CD8-positive, alpha-beta memory T cell (primary cell): ENCODE data around the gene AUH. TPM values are rescaled to one million over a fixed set of nuclear protein-coding genes. Genes with fewer than 3 reads are reported as not detected.
A peak's percentile ranks its signal among the peaks of the same experiment; 100 is the strongest.
"Not testable (repeated sequence)": the region's sequence is repeated elsewhere in the genome, so short reads cannot be mapped to it uniquely, and the experiment has no call there.

Experiments used
- CTCF ChIA-PET: fragments of 350-600 bp; sonication (Branson Sonifier 250); formaldehyde crosslinking; loops from one replicate; lab custom pipeline; 2021; ENCODE audit warnings: antibody characterized with exemption; lab: Charles Lee
- POLR2A ChIA-PET: fragments of 350-600 bp; sonication (Branson Sonifier 250); formaldehyde crosslinking; loops from one replicate; lab custom pipeline; 2021; ENCODE audit warnings: antibody characterized with exemption; lab: Charles Lee
- DNase-seq, 5 donors: peaks; one replicate each; pipeline versions ENCODE4 v3.0.0 to v3.0.0-alpha.2; 2020 to 2022; ENCODE audit warnings: mixed read lengths in 1 of 5
- H3K27ac ChIP-seq: one replicate; pipeline ENCODE4 v1.7.0; 2013; ENCODE audit warnings: low read depth, mild to moderate bottlenecking, low read length, moderate library complexity
- H3K27me3 ChIP-seq: 2 replicates; pipeline ENCODE4 v1.7.0; 2013; ENCODE audit warnings: low read length, mild to moderate bottlenecking; ENCODE audit not compliant: insufficient read depth, poor library complexity, severe bottlenecking
- H3K36me3 ChIP-seq: 2 replicates; pipeline ENCODE4 v1.7.0; 2013; ENCODE audit warnings: mild to moderate bottlenecking, low read length, moderate library complexity; ENCODE audit not compliant: insufficient read depth
- H3K4me1 ChIP-seq: 2 replicates; pipeline ENCODE4 v1.7.0; 2013; ENCODE audit warnings: mild to moderate bottlenecking, low read length, moderate library complexity; ENCODE audit not compliant: insufficient read depth
- H3K4me3 ChIP-seq: 2 replicates; pipeline ENCODE4 v1.7.0; 2013; ENCODE audit warnings: mild to moderate bottlenecking, low read length
- H3K9me3 ChIP-seq: 2 replicates; pipeline ENCODE4 v1.7.0; 2013; ENCODE audit warnings: mild to moderate bottlenecking, low read length
- H3K27ac Mint-ChIP-seq, 8 donors: one replicate each; pipeline ENCODE4 v1.8.0; 2020 to 2021; ENCODE audit warnings: mixed read lengths in 8 of 8, mild to moderate bottlenecking in 6 of 8, inconsistent platforms in 3 of 8, moderate library complexity in 3 of 8
- H3K27me3 Mint-ChIP-seq, 2 donors: one replicate each; pipeline ENCODE4 v1.8.0; 2020 to 2021; ENCODE audit warnings: mixed read lengths in 2 of 2, mild to moderate bottlenecking in 1 of 2, moderate library complexity in 1 of 2
- H3K36me3 Mint-ChIP-seq, 3 donors: one replicate each; pipeline ENCODE4 v1.8.0; 2020 to 2021; ENCODE audit warnings: mixed read lengths in 3 of 3, inconsistent platforms in 1 of 3, mild to moderate bottlenecking in 1 of 3
- H3K4me1 Mint-ChIP-seq, 3 donors: one replicate each; pipeline ENCODE4 v1.8.0; 2020 to 2021; ENCODE audit warnings: mixed read lengths in 3 of 3, inconsistent platforms in 1 of 3, mild to moderate bottlenecking in 1 of 3
- H3K4me3 Mint-ChIP-seq, 7 donors: one replicate each; pipeline ENCODE4 v1.8.0; 2020 to 2021; ENCODE audit warnings: mixed read lengths in 7 of 7, mild to moderate bottlenecking in 6 of 7, moderate library complexity in 4 of 7, inconsistent platforms in 2 of 7
- H3K9me3 Mint-ChIP-seq, 5 donors: one replicate each; pipeline ENCODE4 v1.8.0; 2020 to 2022; ENCODE audit warnings: mixed read lengths in 5 of 5, mild to moderate bottlenecking in 3 of 5, moderate library complexity in 2 of 5, inconsistent platforms in 1 of 5
- polyA plus RNA-seq: library from polyadenylated mRNA; unstranded; fragments of 300-500 nt; fragmentation: Illumina TruSeq; gene quantifications from one replicate; pipeline ENCODE4 v1.2.3, GENCODE V29; 2021
- total RNA-seq, 2 experiments: library from RNA; stranded (reverse); gene quantifications; one replicate each; pipeline ENCODE4 v1.2.3, GENCODE V29; 2021

The AUH gene
- total and polyA plus RNA-seq, 3 experiments from 2014 or later = 12.8 to 35.0 (median 33.5) TPM

DNA sequence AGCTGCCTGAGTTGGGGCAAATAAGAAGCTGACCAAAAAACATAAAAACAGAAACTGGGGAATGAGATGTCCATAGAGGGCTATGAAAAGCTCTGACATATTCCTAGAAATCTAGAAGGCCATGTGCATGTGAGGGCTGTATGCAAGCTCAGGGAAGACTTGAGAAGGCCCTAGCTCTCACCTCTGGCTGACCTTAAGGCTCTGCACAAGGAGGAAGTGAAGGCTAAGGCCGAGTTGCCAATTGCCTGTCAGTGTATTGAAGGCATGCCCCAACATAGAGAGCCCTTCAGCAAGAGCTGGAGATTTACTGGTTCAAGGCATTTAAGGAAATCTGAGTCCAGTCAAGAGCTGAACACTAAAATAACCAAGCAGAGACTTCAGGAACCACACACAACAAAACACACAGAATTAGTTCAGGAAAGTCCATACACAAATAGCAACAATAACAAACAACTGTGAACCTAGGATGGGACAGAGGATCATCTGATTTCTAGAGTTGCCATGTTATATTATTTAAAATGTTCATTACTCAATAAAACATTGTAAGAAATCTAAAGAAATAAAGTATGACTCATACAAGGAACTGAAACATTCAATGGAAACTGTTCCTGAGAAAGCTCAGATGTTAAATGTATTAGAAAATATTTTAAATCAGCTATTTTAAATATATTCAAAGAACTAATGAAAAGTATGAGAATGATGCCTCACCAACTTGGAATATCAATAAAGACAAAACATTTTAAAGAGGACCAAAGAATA lies 161.8 kb downstream of the AUH start:
- peaks cover 0 to 26% (median 3%) of the 10 kb centered on the region in 3 donors for H3K36me3 Mint-ChIP-seq
- H3K36me3 ChIP-seq = no peaks in the 10 kb centered on the region
- H3K27ac Mint-ChIP-seq = no peak overlapping the region
- H3K4me1 Mint-ChIP-seq = peaks cover under 1 to 15% (median 4%) of the 10 kb centered on the region in 3 donors
- no peaks in the 10 kb centered on the region for H3K9me3 ChIP-seq
- no peak overlapping the region for H3K4me3 ChIP-seq
- H3K27me3 Mint-ChIP-seq = no peaks in the 10 kb centered on the region
- POLR2A ChIA-PET = interaction anchor here (0.6 kb wide), 1 partner anchor 53 kb away, joined by 6 read pairs; no protein-coding TSS in a partner anchor
- CTCF ChIA-PET = no interaction called here
- no peaks in the 10 kb centered on the region for H3K27me3 ChIP-seq
- peaks cover 5% of the 10 kb centered on the region for H3K4me1 ChIP-seq
- no peak for DNase-seq
- no peak overlapping the region for H3K27ac ChIP-seq
- no peak overlapping the region for H3K4me3 Mint-ChIP-seq
- H3K9me3 Mint-ChIP-seq = peaks cover 0 to 10% (median 5%) of the 10 kb centered on the region in 5 donors

DNA sequence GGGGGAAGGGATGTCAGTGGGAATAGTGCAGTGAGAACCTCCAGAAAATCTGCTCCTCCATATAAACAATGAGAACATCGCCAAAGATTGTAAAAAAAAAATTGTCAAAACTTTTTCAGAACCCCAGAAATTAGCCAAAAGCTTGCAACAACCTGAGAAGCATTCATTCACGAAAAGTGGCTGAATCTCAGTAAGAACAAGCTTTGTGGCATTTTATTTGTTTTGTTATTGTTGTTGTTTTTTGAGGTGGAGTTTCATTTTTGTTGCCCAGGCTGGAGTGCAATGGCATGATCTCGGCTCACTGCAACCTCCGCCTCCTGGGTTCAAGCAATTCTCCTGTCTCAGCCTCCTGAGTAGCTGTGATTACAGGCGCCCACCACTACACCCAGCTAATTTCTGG lies 162.8 kb downstream of the AUH start:
- H3K36me3 ChIP-seq, H3K4me3 Mint-ChIP-seq, H3K4me3 ChIP-seq, H3K27ac ChIP-seq, H3K27ac Mint-ChIP-seq, H3K27me3 ChIP-seq, H3K9me3 ChIP-seq, DNase-seq, H3K27me3 Mint-ChIP-seq, POLR2A ChIA-PET: not testable (repeated sequence)
- Mint-ChIP-seq H3K36me3 (peaks cover 0 to 26% (median 3%) of the 10 kb centered on the region in 3 donors), H3K9me3 (peaks cover 0 to 10% (median 5%) of the 10 kb centered on the region in 5 donors), H3K4me1 (peaks cover 11 to 26% (median 15%) of the 10 kb centered on the region in 3 donors)
- peaks cover 14% of the 10 kb centered on the region for H3K4me1 ChIP-seq
- CTCF ChIA-PET = interaction anchor here (1.3 kb wide), 3 partner anchors 9 to 161 kb away, joined by 3 to 5 read pairs (median 4); no protein-coding TSS in a partner anchor

DNA sequence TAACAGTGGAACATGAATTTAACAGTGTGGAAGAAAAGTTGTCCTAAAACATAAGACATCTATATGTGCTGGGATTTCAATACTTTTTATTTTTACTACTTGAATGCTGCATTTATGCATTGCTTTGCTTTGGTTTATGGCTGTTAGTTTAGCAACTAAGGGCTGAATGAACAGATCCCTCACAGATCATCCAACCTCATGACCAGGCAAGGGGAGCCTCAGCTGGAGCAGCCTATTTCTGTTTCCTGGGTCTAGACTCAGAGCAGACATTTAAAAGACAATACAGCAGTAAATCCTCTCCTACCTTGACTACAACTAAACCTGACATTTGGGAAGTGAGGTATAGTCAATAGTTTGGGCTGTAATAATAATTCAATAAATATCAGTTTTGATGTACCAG lies 163.3 kb downstream of the AUH start:
- no peak overlapping the region for H3K4me3 ChIP-seq
- POLR2A ChIA-PET = interaction anchor here (0.7 kb wide), 1 partner anchor 24 kb away, joined by 3 read pairs; no protein-coding TSS in a partner anchor
- no peak overlapping the region for H3K27ac ChIP-seq
- Mint-ChIP-seq H3K36me3 (peaks cover 0 to 26% (median 3%) of the 10 kb centered on the region in 3 donors), H3K27me3 (no peaks in the 10 kb centered on the region), H3K27ac (no peak overlapping the region), H3K4me1 (peaks cover 15 to 30% (median 20%) of the 10 kb centered on the region in 3 donors), H3K9me3 (peaks cover 0 to 10% (median 5%) of the 10 kb centered on the region in 5 donors), H3K4me3 (no peak overlapping the region)
- DNase-seq = no peak
- CTCF ChIA-PET = interaction anchor here (1.0 to 1.3 kb wide), 4 partner anchors 9 to 161 kb away, joined by 3 to 5 read pairs (median 4); no protein-coding TSS in a partner anchor
- no peaks in the 10 kb centered on the region for H3K9me3 ChIP-seq
- H3K36me3 ChIP-seq = no peaks in the 10 kb centered on the region
- H3K4me1 ChIP-seq = peaks cover 18% of the 10 kb centered on the region
- no peaks in the 10 kb centered on the region for H3K27me3 ChIP-seq

DNA sequence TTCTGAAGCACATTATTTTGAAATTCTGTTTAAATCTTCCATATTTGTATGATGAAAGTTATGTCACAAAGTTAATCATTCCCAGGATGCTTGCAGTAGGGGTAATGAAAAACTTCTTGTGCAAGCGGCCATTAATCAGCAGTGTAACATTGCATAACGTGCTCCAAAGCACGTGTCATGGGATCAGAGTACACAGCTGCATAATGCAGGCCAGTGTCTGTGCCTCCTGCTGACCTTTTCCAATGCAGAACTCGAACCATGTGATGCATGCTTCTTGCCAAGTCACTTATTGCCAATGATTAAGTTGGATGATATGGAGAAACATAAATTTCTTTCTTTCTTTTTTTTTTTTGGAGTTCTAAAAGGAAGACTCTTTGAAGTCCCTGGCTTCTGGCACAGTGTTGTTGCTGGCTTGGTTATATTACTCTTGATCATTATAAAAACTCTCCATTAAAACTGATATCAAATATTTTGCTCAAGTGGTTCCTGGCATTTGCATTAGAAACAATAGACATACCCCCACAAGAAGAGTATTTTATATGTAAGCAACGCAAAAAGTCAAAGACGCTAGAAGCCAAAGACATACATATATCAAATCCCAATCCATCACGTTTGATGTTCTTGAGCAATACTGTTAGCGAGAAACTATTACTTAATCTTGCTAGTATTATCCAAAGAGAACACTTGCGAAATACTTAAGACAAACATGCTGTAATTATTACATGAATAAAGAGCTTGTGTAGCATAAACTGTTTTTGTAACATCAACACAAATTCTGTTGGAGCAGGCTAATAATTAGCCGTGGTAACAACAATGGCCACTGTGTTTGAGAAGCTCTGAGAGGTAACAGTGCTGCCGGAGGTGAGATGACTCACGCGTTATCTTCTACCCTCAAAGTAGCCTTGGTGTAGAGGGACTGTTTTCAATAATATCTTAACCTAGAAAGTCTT lies 164.2 kb downstream of the AUH start:
- CTCF ChIA-PET = interaction anchor here (1.0 to 1.3 kb wide), 2 partner anchors 59 to 160 kb away, joined by 3 read pairs; no protein-coding TSS in a partner anchor
- Mint-ChIP-seq H3K27ac (no peak overlapping the region), H3K4me1 (peaks cover 19 to 39% (median 27%) of the 10 kb centered on the region in 3 donors), H3K9me3 (peaks cover 0 to 10% (median 5%) of the 10 kb centered on the region in 5 donors), H3K27me3 (no peaks in the 10 kb centered on the region), H3K36me3 (peaks cover 0 to 26% (median 3%) of the 10 kb centered on the region in 3 donors), H3K4me3 (no peak overlapping the region)
- Histone ChIP-seq H3K4me1 (peaks cover 23% of the 10 kb centered on the region), H3K27me3 (no peaks in the 10 kb centered on the region), H3K27ac (no peak overlapping the region), H3K9me3 (no peaks in the 10 kb centered on the region), H3K4me3 (no peak overlapping the region), H3K36me3 (no peaks in the 10 kb centered on the region)
- DNase-seq = no peak
- POLR2A ChIA-PET = interaction anchor here (0.7 kb wide), 1 partner anchor 25 kb away, joined by 3 read pairs; no protein-coding TSS in a partner anchor

DNA sequence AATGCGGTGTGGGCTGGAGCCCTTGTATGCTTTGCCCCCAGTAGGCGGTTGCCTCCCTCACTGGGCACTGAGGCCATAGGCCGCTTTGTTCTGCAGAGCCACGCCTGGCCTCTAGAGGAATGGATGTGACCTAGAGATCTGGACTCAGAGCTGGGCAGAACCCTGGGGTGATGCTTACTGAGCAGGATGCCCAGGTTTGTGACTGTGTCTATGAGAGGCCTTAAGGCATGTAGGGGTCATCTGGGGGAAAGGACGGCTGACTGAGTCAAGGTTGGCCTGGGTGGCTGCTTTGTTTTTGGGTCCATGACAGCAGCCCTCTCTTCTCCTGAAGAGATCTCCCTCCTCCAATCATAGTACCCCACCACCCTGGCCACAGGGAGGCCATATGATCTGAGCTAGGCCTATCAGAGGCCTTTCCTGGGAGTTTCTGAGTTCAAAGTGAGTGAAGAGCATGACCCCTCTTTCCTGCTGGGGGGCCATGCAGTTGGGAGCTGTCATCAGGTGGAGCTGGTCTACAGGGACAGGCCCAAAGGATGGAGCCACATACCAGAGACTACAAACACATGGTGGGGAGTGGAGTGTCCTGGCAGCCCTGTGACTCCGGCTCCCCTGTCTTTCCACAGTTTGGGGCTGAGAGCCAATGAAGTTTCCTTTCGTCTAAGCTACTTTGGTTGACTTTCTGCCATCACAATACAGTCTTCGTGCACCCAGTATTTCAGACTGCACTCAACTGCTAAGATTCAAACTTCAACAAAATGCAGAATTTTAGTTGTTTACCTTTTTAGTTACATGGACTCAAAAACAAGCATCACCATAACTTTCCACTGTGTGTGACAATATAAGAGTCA lies 165.4 kb downstream of the AUH start:
- peak overlapping the region in 1 of 7 donors; percentile 10 for H3K4me3 Mint-ChIP-seq
- no peaks in the 10 kb centered on the region for H3K27me3 Mint-ChIP-seq
- CTCF ChIA-PET = no interaction called here
- H3K9me3 ChIP-seq = no peaks in the 10 kb centered on the region
- peaks cover 25 to 51% (median 34%) of the 10 kb centered on the region in 3 donors for H3K4me1 Mint-ChIP-seq
- no peak overlapping the region for H3K27ac ChIP-seq
- no peak for DNase-seq
- no peaks in the 10 kb centered on the region for H3K36me3 ChIP-seq
- H3K4me1 ChIP-seq = peaks cover 30% of the 10 kb centered on the region
- POLR2A ChIA-PET = no interaction called here
- no peak overlapping the region for H3K4me3 ChIP-seq
- H3K27ac Mint-ChIP-seq = peak overlapping the region in 2 of 8 donors; percentile 3 to 33
- peaks cover 0 to 7% (median 5%) of the 10 kb centered on the region in 5 donors for H3K9me3 Mint-ChIP-seq
- H3K36me3 Mint-ChIP-seq = peaks cover 0 to 14% (median 0%) of the 10 kb centered on the region in 3 donors
- no peaks in the 10 kb centered on the region for H3K27me3 ChIP-seq

DNA sequence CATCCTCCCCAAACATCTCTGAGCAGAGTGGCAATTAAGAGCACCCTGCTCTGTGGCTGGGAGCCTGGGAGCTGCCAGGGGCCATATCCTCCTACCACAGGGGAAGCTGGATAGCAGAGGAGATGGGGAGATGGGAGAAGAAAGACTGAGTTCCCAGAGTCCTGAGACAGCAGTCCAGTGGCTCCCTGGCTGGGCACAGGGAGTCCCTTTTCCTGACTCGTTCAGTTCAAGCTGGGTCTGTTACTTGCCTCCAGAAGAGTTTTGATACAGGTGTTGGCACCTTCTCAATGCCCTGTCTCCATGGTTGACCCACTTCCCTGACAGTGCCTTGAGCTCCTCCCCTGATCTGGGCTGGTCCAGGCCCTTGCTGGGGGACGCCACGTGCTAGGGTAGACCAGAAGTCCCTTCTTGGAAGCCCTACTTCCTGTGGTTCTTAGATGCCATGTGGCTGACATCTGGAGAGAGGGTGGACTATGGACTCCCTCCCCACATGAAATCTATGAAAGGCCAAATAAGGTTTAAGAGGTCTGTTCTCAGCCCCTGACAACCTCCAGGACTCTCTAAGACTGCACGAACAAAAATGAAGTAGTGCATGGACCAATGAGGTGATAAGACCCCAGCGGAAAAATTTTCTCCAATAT lies 166.2 kb downstream of the AUH start:
- peaks cover 0 to 7% (median 0%) of the 10 kb centered on the region in 3 donors for H3K36me3 Mint-ChIP-seq
- ChIA-PET CTCF (no interaction called here), POLR2A (no interaction called here)
- H3K9me3 Mint-ChIP-seq = peaks cover 0 to 3% (median 2%) of the 10 kb centered on the region in 5 donors
- no peaks in the 10 kb centered on the region for H3K27me3 Mint-ChIP-seq
- peak overlapping the region in 3 of 7 donors; percentile 10 to 90 (median 27) for H3K4me3 Mint-ChIP-seq
- Histone ChIP-seq H3K4me1 (peaks cover 30% of the 10 kb centered on the region), H3K27me3 (no peaks in the 10 kb centered on the region), H3K4me3 (no peak overlapping the region), H3K36me3 (no peaks in the 10 kb centered on the region), H3K27ac (no peak overlapping the region), H3K9me3 (no peaks in the 10 kb centered on the region)
- DNase-seq = no peak
- peak overlapping the region in 1 of 8 donors; percentile 95 for H3K27ac Mint-ChIP-seq
- H3K4me1 Mint-ChIP-seq = peaks cover 25 to 54% (median 34%) of the 10 kb centered on the region in 3 donors
